HG03025 (cell line): ENCODE measurements around the gene GIMAP6.
"Not testable (repeated sequence)": the region's sequence is repeated elsewhere in the genome, so short reads cannot be mapped to it uniquely, and the experiment has no call there.

Source experiments
- ATAC-seq: cut with Tn5 transposase; IDR thresholded peaks from one replicate; pipeline ENCODE4 v1.9.1; 2021; ENCODE audit warnings: mild to moderate bottlenecking, moderate library complexity; ENCODE audit not compliant: unreplicated experiment, low FRiP score

Gene GIMAP6

GRCh38 chr7:150587551-150587950 is 44.6 kb downstream of the GIMAP6 start:
- ATAC-seq = no peak

- no peak for ATAC-seq
These were observed 45.4 kb downstream of the GIMAP6 start for GRCh38 chr7:150586785-150587152.

- no peak for ATAC-seq
These were observed 46.0 kb downstream of the GIMAP6 start for GRCh38 chr7:150586068-150586784.

GRCh38 chr7:150585199-150585598 is 47.0 kb downstream of the GIMAP6 start:
- ATAC-seq = no peak

- no peak for ATAC-seq
These were observed 51.4 kb downstream of the GIMAP6 start for GRCh38 chr7:150580638-150581394.

GRCh38 chr7:150579979-150580637 is 52.1 kb downstream of the GIMAP6 start:
- ATAC-seq = not testable (repeated sequence)
